Gastrocnemius medialis (tissue), 4 donors: ENCODE measurements around the gene GPR132. TPM values are rescaled to one million over a fixed set of nuclear protein-coding genes. Genes with fewer than 3 reads are reported as not detected.

ENCODE experiments used
- ATAC-seq, 2 donors: fragments of 150-250 bp; one replicate each; pipeline ENCODE4 v1.9.1; 2016
- DNase-seq, 2 donors: peaks; one replicate each; pipeline ENCODE4 v3.0.0-alpha.2; 2019
- H3K27ac ChIP-seq, 4 donors: fragments of 200-600 bp; sonication (generic); 1 replicate in 1 of 4; 2 replicates in 3 of 4; pipeline ENCODE4 v1.5.1; 2016 to 2018; ENCODE audit warnings: mild to moderate bottlenecking in 2 of 4, moderate library complexity in 1 of 4
- H3K27me3 ChIP-seq, 3 donors: fragments of 200-600 bp; sonication (generic) in 2 of 3; 1 replicate in 1 of 3; 2 replicates in 2 of 3; pipeline versions ENCODE4 v1.5.1 to v1.6.0; 2016 to 2019; ENCODE audit warnings: mild to moderate bottlenecking in 1 of 3, moderate library complexity in 1 of 3
- H3K36me3 ChIP-seq, 2 donors: fragments of 200-600 bp; sonication (generic) in 1 of 2; one replicate each; pipeline ENCODE4 v1.5.1; 2017 to 2018
- H3K4me1 ChIP-seq, 2 donors: fragments of 200-600 bp; sonication (generic) in 1 of 2; one replicate each; pipeline ENCODE4 v1.5.1; 2016 to 2017; ENCODE audit warnings: mild to moderate bottlenecking in 2 of 2
- H3K4me3 ChIP-seq, 4 donors: fragments of 200-600 bp; sonication (generic) in 3 of 4; 1 replicate in 1 of 4; 2 replicates in 3 of 4; pipeline ENCODE4 v1.5.1; 2016 to 2019; ENCODE audit warnings: mild to moderate bottlenecking in 2 of 4
- H3K9me3 ChIP-seq, 3 donors: fragments of 200-600 bp; sonication (generic) in 2 of 3; 1 replicate in 1 of 3; 2 replicates in 2 of 3; pipeline ENCODE4 v1.5.1; 2016 to 2019
- CTCF ChIP-seq, 5 experiments: fragments of 450-650 bp in 3 of 5; fragments of 200-600 bp in 2 of 5; sonication (generic) in 2 of 5; IDR thresholded peaks in 4 of 5; conservative IDR thresholded peaks in 1 of 5; 1 replicate in 4 of 5; 2 replicates in 1 of 5; pipeline ENCODE4 v1.5.1; 2016 to 2019; ENCODE audit warnings: antibody characterized with exemption in 5 of 5, mild to moderate bottlenecking in 3 of 5, moderate library complexity in 3 of 5
- POLR2A ChIP-seq, 2 donors: fragments of 450-650 bp; IDR thresholded peaks; one replicate each; pipeline ENCODE4 v1.6.1; 2017; ENCODE audit warnings: antibody characterized with exemption in 2 of 2, mild to moderate bottlenecking in 2 of 2, moderate library complexity in 2 of 2
- in situ Hi-C, 4 donors: fragments of 200-750 bp; cut with MboI; loops; one replicate each; pipeline versions ENCODE4 v1.15.0 to v1.8.0; 2017; ENCODE audit warnings: low sequenced_read_pairs in 4 of 4
- intact Hi-C: fragments of 100-400 bp; cut with DNase I; formaldehyde crosslinking; loops from one replicate; pipeline ENCODE4 v1.15.1; 2023; ENCODE audit warnings: low total_unique reads
- total RNA-seq, 4 donors: library from RNA; depleted of rRNA; stranded (reverse); fragments of >200 nt; gene quantifications; one replicate each; pipeline versions ENCODE4 v1.1.0 to v1.2.3, GENCODE V29; 2016

Gene GPR132
- total RNA-seq, 4 donors from 2014 or later: 0.07 to 0.61 (median 0.26) TPM

DNA sequence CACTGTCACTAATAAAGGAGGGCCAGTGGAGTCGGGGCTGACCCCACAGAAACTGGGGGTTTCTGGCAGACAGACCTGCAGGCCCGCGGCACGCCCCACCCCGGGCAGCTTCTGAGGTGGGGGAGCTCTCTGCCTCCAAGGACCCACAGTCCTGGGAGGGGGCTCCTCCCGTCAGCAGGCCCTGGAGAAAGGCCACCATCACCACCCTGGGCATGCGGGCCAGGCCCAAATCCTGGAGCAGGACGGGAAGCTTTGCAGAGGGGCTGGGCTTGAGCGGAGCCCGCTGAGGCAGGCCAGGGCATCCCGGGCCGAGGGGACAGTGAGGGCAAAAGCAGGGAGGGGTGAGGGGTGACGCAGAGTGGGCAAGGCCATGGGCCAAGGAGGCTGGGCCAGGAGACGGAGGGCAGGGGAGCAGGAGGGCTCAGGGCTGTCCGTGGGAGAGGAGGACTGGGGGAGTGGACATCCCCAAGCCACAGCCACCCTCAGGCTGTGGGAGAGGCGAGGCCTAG is 11.1 kb upstream of the GPR132 start:
- Histone ChIP-seq H3K4me1 (no peaks in the 10 kb centered on the region), H3K36me3 (no peaks in the 10 kb centered on the region), H3K9me3 (no peaks in the 10 kb centered on the region), H3K27me3 (peaks cover 22 to 25% (median 23%) of the 10 kb centered on the region in 3 donors), H3K4me3 (no peak overlapping the region), H3K27ac (no peak overlapping the region)
- TF ChIP-seq CTCF (IDR thresholded peaks at IDR 0.05 in 4 of 5, conservative IDR thresholded peaks at IDR 0.05 in 1 of 5) (no peak), POLR2A (IDR thresholded peaks at IDR 0.05) (no peak)
- ATAC-seq (no peak), DNase-seq (no peak)
- in situ Hi-C loops (loop anchor here in 1 of 4 donors (25.0 kb wide), 1 partner anchor 286 kb away; no protein-coding TSS in a partner anchor), intact Hi-C loops (no loop called here)

DNA sequence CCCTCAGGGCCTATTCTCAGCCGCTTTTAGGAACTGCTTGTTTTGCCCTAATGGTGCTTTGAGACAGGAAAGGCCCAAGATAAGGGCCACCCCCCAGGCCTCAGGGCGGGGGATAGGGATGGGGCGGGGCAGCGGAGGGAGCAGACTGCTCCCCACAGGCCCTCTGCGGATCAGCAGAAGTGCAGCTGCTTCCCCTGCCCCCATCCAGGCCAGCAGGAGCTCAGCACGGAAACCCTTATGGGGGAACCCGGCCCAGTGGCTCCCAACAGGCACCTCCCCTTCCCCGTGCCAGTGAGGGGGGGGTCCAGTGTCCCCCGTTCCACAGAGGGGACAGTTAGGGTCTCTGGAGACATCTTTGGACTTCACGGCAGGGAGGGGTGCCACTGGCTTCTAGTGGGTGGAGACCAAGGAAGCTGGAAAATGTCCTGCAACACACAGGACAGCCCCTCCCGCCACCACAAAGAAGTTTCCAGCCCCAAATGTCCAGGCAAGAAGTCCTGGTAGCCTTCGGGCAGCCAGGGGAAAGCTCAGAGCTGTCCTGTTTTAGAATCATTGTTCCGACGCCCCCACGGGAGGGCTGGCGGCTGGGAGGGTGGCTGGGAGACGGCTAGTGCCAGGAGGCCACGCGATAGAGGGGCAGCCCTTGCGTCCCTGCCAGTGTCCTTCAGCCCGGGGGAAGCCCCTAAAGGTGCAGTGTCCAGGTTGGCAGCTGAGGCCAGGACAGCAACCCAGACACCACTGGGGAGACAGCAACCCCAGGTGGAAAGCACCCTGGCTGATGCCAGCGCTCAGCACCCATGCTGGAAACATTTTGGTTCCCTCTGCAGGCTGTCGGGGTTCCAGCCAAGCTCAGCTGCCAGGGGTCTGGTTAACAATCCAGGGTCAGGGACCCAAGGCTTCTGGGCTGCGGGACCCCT is 10.4 kb upstream of the GPR132 start:
- intact Hi-C loops: no loop called here

GRCh38 chr14:105074601-105075053 is 9.4 kb upstream of the GPR132 start:
- intact Hi-C loops (no loop called here), in situ Hi-C loops (loop anchor here in 1 of 4 donors (25.0 kb wide), 1 partner anchor 288 kb away; no protein-coding TSS in a partner anchor)
- Histone ChIP-seq H3K27ac (no peak overlapping the region), H3K4me1 (no peaks in the 10 kb centered on the region), H3K36me3 (no peaks in the 10 kb centered on the region), H3K9me3 (no peaks in the 10 kb centered on the region), H3K27me3 (peaks cover 22 to 25% (median 23%) of the 10 kb centered on the region in 3 donors), H3K4me3 (no peak overlapping the region)
- ATAC-seq (no peak), DNase-seq (no peak)
- TF ChIP-seq CTCF (IDR thresholded peaks at IDR 0.05 in 4 of 5, conservative IDR thresholded peaks at IDR 0.05 in 1 of 5): no peak

More for the DNA sequence above, 10.4 kb upstream of the GPR132 start:
- DNase-seq: no peak
- H3K9me3 ChIP-seq: no peaks in the 10 kb centered on the region
- peak overlapping the region in 1 of 4 donors; percentile 33 for H3K27ac ChIP-seq
- no peak for ATAC-seq
- H3K4me3 ChIP-seq: no peak overlapping the region
- no peaks in the 10 kb centered on the region for H3K4me1 ChIP-seq
- no peaks in the 10 kb centered on the region for H3K36me3 ChIP-seq
- TF ChIP-seq CTCF (IDR thresholded peaks at IDR 0.05 in 4 of 5, conservative IDR thresholded peaks at IDR 0.05 in 1 of 5): no peak
- no peak for TF ChIP-seq POLR2A (IDR thresholded peaks at IDR 0.05)
- in situ Hi-C loops: loop anchor here in 1 of 4 donors (25.0 kb wide), 1 partner anchor 287 kb away; no protein-coding TSS in a partner anchor
- peaks cover 22 to 25% (median 23%) of the 10 kb centered on the region in 3 donors for H3K27me3 ChIP-seq

- no peak overlapping the region for H3K27ac ChIP-seq
- H3K4me3 ChIP-seq: no peak overlapping the region
Observed at GRCh38 chr14:105073720-105074600, 8.7 kb upstream of the GPR132 start.

More at GRCh38 chr14:105073720-105074600, 8.7 kb upstream of the GPR132 start:
- Histone ChIP-seq H3K4me1 (no peaks in the 10 kb centered on the region), H3K27me3 (peaks cover 22 to 25% (median 23%) of the 10 kb centered on the region in 3 donors), H3K36me3 (no peaks in the 10 kb centered on the region), H3K9me3 (no peaks in the 10 kb centered on the region)
- no peak for ATAC-seq
- TF ChIP-seq CTCF (IDR thresholded peaks at IDR 0.05 in 4 of 5, conservative IDR thresholded peaks at IDR 0.05 in 1 of 5): no peak
- no peak for TF ChIP-seq POLR2A (IDR thresholded peaks at IDR 0.05)
- in situ Hi-C loops: no loop called here
- DNase-seq: no peak
- intact Hi-C loops: no loop called here
